HG03103 (cell line): ENCODE data around the gene LTBP1.
"Not testable (repeated sequence)": the region's sequence is repeated elsewhere in the genome, so short reads cannot be mapped to it uniquely, and the experiment has no call there.

Source experiments
- ATAC-seq: cut with Tn5 transposase; IDR thresholded peaks from one replicate; pipeline ENCODE4 v1.9.1; 2021; ENCODE audit warnings: low read depth; ENCODE audit not compliant: unreplicated experiment

The LTBP1 gene

GRCh38 chr2:33213648-33214047 lies 266.9 kb downstream of the LTBP1 start:
- no peak for ATAC-seq

GRCh38 chr2:33214436-33214835 lies 267.7 kb downstream of the LTBP1 start:
- no peak for ATAC-seq

- no peak for ATAC-seq
Measured at GRCh38 chr2:33214857-33215256, 268.1 kb downstream of the LTBP1 start.

DNA sequence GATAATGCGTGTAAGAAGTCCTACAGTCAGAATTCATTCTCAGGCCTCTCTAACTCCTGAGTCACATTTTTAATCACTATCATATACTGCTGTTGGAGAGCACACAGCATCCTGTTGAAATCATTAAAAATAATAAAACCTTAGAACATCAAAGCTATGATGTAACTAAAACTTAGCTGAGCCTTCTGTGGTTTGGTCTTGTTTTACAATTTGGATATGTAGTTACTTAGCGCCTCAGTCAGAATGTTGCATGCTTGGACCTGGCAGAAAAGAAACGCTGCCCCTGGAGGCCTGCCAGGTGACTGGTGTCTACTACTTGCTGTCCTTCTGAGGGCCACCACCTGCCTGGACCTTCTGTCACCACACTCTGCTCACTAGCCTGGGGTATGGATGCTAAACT lies 268.5 kb downstream of the LTBP1 start:
- no peak for ATAC-seq

DNA sequence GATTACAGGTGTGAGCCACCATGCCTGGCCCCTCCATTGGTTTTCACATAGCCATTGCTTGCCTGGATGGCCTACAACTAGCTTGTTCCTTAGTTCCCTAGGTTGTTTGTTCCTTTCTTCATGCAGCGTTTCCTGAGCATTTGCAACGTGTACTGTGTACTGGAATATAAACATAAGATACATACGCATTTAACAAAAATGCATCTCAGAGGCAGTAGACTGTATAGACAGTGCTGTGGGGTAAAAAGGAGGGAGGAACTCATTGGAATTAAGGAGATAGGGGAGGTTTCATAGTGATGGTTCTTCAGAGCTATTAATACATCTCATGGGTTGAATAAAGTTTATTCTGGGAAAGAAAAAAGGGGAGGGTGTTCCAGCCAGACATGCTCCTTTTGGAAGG lies 269.2 kb downstream of the LTBP1 start:
- no peak for ATAC-seq

DNA sequence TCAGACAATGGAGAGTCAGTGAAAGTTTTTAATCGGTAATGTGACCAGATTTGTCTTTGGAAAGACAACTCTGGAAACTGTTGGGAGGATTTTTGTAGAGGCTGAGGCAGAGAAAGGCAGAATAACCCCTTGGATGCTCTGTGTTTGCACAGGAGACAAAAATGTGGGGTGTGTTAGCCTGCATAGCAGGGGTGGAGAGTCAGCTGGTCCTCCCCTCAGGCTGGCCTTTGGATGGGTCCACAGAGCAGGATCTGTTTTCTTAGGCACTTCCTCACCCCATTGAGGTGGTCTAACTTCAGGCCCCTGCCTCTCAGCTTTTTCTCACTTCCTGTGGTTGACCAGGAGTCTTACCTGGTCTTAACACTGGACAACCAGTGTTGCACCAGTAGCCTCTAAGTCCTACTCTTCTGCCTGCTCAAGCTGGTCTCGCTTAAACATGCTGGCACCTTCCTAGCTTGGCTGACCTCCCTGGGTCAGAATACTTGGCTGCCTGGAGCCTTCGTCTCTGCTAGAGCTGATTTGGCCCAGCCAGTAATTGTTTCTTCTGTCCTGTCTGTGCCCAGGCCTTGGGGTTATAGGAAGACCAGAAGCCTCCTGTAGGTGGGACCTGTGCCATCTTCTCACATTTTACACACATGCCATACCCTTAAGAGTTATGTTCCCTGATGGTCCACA lies 269.9 kb downstream of the LTBP1 start:
- no peak for ATAC-seq

GRCh38 chr2:33217406-33217805 lies 270.7 kb downstream of the LTBP1 start:
- ATAC-seq, result no peak

GRCh38 chr2:33219114-33219513 lies 272.4 kb downstream of the LTBP1 start:
- no peak for ATAC-seq

- no peak for ATAC-seq
Measured at GRCh38 chr2:33219850-33220275, 273.1 kb downstream of the LTBP1 start.

- no peak for ATAC-seq
Measured at GRCh38 chr2:33220533-33220932, 273.8 kb downstream of the LTBP1 start.

DNA sequence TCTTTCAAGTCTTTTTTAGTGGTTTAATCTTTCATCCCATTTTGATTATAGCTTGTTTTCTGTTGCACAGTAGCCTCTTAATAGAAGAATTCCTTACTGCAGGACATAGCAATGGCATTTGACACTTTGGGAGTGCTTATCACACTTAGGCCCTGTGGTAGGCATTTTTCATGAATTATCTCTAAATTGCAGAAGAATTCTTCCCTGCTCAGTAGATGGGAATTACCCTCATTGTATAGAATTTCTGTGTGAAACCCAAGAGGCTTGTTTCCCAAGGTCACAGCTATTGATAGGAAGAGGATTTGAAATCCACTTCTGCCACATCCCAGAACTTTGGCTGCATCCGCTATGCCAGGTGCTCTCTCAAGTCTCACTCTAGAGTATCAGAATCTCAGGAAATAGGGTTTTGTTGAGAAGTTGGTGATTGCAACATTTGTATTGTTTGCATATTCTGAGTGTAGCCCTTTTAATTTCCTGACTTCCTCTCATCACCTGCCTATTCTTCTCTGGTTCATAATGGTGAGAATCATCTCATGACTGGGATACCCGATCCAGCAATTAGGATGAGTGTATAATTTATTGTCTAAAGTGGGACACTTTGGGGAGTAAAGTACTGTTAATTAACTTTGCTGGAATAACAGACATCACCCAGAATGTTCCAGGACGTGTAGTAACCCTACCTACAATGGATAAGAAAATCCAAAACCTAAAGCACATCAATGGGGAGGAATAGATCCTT lies 274.5 kb downstream of the LTBP1 start:
- no peak for ATAC-seq

GRCh38 chr2:33222309-33222708 lies 275.6 kb downstream of the LTBP1 start:
- ATAC-seq, result no peak

DNA sequence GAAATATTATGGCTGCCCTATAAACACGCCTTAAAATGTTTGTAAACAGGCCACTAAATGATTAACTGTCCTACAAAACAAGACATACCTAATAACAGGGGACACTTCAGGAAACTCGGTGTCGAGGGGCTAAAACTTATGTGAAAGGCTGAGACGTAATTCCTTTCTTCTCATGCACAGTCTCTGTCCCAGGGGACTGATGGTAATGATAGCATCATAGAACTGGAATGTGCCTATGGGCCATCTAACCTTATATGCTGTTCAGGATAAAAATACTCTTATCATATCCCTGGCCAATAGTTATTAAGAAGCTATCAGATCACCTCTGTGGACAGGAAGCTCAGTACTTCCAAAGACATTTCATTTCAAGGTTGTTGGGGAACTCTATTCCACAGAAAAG lies 277.1 kb downstream of the LTBP1 start:
- no peak for ATAC-seq

DNA sequence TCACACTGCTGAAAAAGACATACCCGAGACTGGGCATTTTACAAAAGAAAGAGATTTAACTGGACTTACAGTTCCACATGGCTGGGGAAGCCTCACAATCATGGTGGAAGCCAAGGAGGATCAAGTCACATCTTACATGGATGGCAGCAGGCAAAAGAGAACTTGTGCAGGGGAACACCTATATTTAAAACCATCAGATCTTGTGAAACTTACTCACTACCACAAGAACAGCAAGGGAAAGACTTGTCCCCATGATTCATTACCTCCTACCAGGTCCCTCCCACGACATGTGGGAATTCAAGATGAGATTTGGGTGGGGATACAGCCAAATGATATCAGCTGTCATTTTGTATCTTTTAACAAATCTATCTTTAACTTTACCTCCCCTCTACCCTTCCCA lies 278.6 kb downstream of the LTBP1 start:
- no peak for ATAC-seq

GRCh38 chr2:33226546-33226945 lies 279.8 kb downstream of the LTBP1 start:
- ATAC-seq, result no peak

DNA sequence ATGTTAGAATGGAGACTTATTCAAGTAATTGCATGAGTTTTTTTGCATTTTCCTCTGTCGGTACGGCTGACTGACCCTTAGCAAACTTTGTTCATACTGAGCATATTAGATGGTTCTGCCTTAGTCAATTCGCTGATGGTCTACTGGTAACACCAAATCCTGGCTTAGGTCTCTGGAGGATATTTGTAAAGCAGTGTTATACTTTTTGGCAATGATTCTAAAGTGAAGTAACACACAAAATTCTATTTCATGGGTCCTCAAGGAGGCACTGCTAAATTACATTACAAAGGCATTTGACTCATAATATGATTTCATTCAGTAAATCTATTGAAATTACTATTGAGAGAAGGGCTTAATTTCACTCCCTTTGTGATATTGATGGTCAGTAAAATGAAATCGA lies 282.9 kb downstream of the LTBP1 start:
- no peak for ATAC-seq

- ATAC-seq, result no peak
Measured at GRCh38 chr2:33230195-33230594, 283.4 kb downstream of the LTBP1 start.

GRCh38 chr2:33230842-33231241 lies 284.1 kb downstream of the LTBP1 start:
- ATAC-seq, result no peak

DNA sequence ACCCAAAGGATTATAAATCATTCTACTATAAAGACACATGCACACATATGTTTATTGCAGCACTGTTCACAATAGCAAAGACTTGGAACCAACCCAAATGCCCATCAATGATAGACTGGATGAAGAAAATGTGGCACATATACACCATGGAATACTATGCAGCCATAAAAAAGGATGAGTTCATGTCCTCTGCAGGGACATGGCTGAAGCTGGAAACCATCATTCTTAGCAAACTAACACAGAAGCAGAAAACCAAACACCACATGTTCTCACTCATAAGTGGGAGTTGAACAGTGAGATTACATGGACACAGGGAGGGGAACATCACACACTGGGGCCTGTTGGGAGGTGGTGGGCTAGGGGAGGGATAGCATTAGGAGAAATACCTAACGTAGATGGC lies 288.8 kb downstream of the LTBP1 start:
- ATAC-seq, result not testable (repeated sequence)

DNA sequence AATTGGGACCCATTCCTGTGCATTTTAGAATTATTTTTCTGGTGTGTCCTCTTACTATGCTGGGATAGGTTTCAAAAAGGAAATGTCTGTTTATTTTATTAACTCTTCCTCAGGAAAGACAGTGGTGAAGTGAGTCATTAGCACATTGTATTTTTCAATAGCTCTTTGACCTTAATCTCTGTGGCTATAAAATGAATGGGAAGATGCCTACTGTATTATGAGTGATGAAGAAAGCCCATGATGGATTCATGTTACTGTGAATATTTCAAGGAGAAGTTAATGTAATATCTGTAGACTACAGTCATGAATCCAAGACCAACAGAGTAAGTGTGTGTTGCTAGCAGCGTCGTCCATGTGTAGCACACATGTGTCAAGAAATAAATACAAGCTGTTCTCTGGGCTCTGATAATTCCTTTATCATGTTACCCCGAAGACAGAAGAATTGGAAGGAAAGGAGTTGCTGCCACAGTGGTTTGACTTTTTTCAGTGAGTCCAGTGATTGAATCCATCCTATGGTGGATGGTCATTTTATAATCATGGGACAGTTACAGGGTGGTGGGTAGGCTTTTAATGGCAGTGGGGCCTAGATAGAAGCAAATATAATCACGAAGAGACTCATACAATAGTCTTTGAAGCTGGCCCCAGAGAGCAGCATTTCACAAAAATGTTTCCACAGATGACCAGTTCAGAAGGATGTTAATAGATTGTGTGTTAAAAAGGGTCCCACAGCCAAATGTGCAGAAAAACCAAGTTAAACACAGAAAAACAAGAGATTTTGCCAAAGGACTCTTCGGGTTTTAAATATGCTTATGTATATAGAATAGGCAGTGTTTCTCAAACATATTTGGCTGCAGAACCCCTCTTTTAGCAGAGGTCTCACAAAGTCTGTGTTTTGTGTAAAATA lies 290.0 kb downstream of the LTBP1 start:
- ATAC-seq, result no peak

DNA sequence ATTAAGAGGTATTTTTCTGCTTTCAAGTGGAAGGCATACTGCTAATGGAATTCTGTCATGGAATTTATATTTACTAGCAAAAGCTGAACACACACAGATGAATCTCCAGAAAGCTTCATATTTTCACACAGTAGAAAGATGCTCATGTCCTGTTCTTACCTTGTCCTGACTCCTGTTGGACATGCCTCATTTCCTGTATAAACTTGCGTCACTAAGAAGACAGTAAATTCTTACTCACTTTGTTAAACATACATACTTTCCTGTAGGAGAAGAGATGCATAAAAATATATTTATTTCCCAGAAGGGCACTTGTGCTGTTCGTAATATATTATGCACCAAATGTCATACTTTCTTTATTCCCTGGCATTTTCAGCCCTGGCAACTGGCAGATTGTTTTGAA lies 291.4 kb downstream of the LTBP1 start:
- no peak for ATAC-seq
